RPMI8226 (cell line): ENCODE measurements around the gene DUSP6.
A peak's percentile ranks its signal among the peaks of the same experiment; 100 is the strongest.

Experiments used
- DNase-seq: peaks from one replicate; pipeline ENCODE4 v3.0.0-alpha.2; 2015

Gene DUSP6

GRCh38 chr12:89373763-89374572 lies 21.7 kb upstream of the DUSP6 start:
- DNase-seq, result no peak

GRCh38 chr12:89372584-89373370 lies 20.5 kb upstream of the DUSP6 start:
- DNase-seq, result no peak

DNA sequence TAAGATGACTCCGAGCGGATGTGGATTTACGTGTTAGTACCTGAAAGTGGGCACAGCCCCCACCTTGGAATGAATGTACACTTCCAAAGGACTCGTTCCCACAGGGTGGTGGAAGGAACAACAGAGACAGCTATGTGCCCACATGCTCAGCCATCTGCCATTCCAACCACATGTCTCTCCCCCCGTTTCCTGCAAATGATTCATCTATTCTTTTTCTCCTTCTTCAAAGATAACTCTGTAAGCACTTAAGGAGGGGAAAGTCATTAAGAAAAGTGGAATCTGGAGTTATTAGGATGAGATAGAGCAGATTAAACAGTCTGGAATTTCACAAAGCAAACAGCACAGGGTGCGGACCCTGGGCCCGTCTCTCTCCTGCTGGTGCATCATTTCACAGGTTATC lies 18.5 kb upstream of the DUSP6 start:
- no peak for DNase-seq

- no peak for DNase-seq
Measured at GRCh38 chr12:89370421-89370831, 18.1 kb upstream of the DUSP6 start.

DNA sequence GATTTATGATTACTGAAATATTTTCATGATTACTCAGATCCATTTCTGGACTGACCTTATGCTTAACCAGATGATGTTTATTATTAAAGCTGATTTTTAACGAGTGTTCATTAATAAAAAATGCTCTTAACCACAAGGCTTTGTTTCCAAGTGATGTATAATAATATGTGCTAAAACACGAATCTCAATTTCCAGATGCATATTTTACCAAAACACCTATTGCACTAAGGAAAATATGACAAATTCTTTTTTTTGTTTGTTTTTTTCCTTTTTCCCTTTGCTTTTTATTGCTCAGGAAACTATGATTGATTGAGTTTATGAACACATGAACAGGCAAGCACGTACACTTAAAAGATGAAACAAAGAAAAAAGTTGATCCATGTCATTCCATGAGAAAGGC lies 16.9 kb upstream of the DUSP6 start:
- no peak for DNase-seq

- no peak for DNase-seq
Measured at GRCh38 chr12:89368391-89368790, 16.1 kb upstream of the DUSP6 start.

- no peak for DNase-seq
Measured at GRCh38 chr12:89366676-89367364, 14.5 kb upstream of the DUSP6 start.

- DNase-seq, result no peak
Measured at GRCh38 chr12:89364631-89365030, 12.3 kb upstream of the DUSP6 start.

- no peak for DNase-seq
Measured at GRCh38 chr12:89364058-89364457, 11.8 kb upstream of the DUSP6 start.

- DNase-seq, result no peak
Measured at GRCh38 chr12:89363582-89363981, 11.3 kb upstream of the DUSP6 start.

DNA sequence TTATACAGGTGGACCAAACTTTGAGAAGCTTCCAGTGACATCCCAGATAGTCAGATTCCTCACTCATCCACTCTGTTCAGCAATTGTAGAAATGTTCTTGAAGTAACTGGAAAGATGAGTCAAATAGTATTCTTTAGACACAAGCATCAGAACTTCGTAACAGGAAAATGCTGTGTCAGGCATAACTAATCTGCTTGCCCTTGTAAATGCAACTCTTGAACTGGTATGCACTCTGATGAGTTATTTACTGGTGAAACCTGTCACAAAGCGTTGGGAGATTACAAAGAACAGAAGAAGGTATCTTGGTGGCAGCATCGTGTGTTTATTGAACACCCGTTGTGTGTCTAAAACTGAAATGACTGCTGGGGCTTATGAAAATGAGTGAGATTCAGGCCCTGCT lies 10.8 kb upstream of the DUSP6 start:
- DNase-seq, result no peak

DNA sequence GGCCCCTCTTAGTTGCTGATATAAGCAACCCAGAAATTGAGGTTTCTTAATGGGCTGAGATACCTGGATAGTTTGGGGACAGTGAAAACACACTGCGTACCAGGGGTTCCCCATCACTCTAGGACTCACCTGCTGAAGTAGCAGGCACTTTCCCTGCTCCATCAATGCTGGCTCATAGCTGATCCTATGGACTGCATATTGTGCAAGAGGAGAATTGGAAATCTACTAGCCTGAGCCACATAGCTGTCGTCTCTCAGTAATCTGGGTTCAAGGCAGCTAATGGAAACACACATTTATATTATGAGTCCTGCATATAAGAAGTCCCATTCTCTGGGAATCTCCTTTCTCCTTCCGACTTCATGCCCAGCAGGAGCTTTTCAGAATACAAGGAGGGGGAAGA lies 7.3 kb upstream of the DUSP6 start:
- DNase-seq, result no peak

DNA sequence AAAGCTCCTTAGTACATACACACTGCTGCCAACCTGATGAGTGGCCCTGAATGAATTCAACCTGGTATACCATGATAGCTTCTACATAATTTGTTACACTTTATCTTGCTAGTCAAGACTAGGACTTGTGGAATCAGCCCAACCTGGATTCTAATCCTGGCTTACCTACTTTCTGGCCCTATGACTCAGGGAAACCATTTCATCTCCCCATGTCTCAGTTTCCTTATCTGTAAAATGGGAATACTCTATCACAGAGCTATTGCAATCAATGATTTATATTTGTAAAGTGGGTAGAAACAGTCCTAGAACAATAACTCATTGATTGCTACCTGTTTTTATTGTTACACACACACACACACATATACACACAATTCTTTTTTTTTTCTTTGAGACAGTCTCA lies 6.5 kb upstream of the DUSP6 start:
- no peak for DNase-seq

DNA sequence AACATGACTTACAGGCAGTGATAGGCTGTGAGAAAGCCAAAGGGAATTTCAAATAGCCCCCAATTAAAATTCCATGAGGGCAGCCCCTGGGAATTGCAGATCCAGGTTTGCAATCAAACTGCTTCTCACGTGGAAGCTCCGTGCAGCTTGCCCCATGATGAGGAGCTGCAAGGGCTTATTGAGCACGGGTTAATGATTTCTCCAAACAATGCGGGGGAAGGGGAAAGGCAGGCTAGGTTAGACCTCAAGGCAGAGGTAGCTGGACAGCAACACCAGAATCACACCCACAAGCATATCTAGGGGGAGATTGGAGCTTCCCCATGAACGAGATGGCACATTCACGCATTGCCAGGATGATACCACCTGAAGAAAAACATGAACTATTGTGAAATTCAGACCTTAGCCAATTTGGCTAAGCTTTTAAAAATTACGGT lies 5.0 kb upstream of the DUSP6 start:
- DNase-seq, result no peak

DNA sequence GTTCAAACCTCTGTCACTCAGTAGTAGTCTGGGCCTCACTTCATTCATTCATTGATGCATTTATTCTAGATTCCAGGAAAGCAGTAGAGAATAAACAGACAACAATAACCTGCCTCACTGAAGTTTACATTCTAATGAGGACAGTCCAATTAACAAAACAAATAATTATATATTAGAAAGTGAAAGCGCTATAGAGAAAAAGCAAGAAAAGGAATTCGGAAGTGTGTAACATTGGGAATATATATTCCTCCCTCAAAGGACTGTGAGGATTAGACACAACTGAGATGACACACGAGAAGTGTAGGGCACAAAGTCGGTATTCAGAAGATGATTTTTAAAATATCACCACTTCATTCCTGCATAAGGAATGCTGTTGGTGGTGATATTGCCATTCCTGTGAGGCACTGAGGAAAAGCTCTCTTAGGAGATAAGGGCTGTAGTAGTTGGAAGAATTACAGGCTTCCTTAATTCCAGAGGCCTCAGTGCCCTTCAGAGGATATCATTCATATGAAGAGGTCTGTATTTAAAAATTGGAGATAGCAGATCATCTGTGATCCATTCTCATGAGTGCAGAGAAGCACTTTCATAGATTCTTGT lies 3.9 kb upstream of the DUSP6 start:
- DNase-seq, result no peak

DNA sequence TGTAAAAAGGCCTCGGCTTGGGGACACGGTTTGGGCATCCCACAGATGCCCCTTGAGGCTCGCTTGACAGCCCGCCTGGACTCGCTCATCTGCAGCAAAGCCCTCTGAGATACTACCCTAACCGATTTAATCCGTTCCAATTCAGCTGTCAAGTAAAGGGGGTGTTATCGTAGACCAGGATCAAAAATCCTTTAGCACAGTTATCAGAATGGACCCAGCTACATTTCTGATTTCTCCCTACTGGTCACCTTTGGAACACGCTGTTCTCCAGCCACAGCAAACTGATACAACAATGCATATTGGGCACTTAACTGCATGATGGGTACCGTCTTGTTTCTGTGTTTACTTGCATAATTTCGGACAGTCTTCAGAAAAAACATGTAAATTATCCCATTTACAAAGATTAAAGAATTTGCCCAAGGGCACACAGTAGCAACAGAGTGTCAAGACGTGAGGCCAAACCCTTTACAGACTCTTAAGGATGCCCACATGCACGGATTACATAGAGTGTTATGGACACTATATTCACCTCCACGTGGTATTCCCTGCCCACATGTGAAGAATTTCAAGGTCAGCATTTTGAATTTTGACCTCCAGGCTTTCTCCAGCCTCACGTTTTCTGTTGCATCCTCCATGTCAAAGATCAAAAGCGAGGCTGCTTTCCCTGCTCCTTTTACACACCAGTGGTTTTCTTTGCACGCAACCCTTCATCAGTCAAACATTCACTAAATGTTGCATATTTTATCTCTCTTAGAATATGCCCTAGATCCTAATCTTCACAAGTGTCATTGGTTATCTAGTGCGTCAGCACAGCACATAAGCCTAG lies 3.2 kb upstream of the DUSP6 start:
- no peak for DNase-seq

DNA sequence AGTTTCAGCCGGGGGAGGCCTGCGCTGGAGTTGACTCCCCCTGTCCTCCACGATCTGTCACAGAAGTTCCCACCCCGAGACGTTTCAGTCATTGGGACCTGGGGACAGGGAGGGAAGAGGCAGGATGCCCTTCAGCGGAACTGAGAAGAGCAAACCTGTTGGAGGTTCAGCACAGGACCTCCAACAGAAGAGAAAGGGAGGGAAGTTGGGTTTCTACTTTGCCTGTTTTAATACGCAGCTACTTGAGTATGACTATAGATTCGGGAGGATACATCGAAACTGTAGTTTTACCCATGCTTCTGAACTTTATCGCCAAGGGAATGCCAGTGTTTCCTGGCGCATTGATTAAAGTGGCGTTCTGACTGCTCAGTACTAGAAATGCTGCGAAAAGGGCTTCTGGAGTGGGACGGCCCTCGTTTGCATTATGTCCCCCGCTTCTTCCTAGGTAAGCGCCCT lies 2.3 kb upstream of the DUSP6 start:
- no peak for DNase-seq

DNA sequence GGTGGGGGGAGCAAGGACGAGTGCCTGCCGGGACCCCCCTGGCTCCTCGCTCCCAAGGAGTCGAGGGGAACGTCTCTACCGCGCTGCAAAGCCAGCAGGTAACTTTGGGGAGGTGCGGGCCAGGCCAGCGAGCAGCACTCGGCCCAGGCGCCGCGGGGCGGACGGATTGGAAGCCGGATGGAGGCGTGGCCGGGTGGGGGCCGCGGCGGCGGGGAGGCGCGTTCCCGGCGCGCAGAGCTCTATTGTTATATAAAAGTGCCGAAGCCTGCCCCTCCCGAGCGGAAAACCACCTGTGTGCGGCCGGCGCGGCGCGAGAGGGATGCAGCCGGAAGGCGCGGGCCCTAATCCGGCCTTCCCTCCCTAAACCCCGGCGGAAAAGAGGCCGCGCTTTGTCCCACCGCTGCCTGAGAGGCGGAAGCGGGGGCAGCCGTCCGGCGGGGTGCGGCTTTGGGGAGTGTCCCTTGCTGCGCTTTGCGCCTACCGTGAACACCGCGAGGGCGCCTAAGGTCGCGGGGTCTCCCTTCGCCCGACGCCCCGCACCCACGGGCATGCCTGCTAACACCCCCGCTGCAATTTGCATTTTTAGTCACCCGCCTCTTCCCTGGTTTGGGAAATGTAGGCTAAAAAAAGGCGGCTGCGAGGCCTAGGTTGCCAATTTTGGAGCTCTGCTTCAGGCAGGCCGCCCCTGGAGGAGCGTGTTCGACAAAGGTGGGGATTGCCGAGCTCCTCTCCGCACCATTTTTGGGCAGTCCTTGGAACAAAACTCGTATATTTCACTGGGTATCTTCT lies 1.7 kb upstream of the DUSP6 start:
- DNase-seq, result peak; percentile 90

DNA sequence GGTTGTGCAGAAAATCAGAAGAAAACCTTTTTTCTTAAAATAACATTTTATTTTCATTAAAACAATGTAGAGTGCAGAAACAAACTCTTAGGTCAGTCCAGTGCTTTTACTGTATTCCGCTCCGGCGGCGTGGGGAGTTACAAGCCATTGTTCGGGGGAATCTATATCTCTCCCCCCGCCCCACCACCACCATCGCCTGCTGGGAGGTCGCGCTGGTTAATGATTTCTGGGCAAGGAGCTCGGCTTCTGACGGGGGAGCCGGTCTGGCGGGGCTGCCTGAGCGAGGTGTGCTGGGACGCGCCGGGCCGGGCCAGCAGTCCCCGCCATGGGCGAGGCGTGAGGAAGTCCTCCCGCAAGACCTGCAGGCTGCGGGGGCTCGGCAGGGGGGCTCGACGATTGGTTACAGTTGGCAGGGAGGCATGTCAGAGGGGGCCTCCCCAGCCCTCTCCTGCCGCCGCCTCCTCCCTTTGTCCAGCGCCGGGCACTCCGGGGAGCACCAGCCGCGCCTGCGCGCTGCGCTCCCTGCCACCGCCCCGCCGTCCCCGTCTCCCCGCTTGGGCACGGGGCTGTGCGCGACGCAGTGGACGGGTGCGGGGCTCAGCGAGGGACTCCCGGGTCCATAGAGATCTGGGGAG lies 1.0 kb upstream of the DUSP6 start:
- DNase-seq, result peak; percentile 64

DNA sequence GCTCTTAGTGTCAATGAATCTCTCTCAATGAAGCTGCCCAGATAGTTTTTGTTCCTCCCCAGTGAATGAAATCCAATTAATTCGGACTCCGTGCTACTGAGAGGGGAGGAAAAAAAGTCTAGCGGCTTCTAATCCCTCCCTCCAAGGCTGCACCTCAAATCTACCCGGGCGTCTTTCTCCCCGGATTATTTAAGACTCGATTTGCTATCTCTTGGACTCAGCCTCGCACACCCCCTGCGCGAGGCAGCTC lies 134 bp downstream of the DUSP6 start:
- DNase-seq, result no peak
